H9 (cell line): ENCODE data around the gene CYSLTR2. TPM values are rescaled to one million over a fixed set of nuclear protein-coding genes. Genes with fewer than 3 reads are reported as not detected.

Experiments
- DNase-seq: peaks from one replicate; pipeline ENCODE4 v3.0.0-alpha.2; 2017
- H2AFZ ChIP-seq: one replicate; pipeline ENCODE4 v1.6.1; 2013; ENCODE audit warnings: mild to moderate bottlenecking, low read length, control low read depth, moderate library complexity
- H2AK5ac ChIP-seq: 2 replicates; pipeline ENCODE4 v1.6.1; 2013; ENCODE audit warnings: low read length, control low read depth, mixed read lengths; ENCODE audit not compliant: insufficient read length
- H2BK120ac ChIP-seq: one replicate; pipeline ENCODE4 v1.6.1; 2013; ENCODE audit warnings: low read depth, mild to moderate bottlenecking, low read length, control low read depth, inconsistent platforms; ENCODE audit not compliant: poor library complexity, severe bottlenecking
- H2BK12ac ChIP-seq: 2 replicates; pipeline ENCODE4 v1.6.1; 2013; ENCODE audit warnings: low read length, control low read depth, mixed read lengths, low read depth; ENCODE audit not compliant: insufficient read length
- H2BK15ac ChIP-seq: 2 replicates; pipeline ENCODE4 v1.6.1; 2013; ENCODE audit warnings: low read depth, low read length, control low read depth
- H2BK20ac ChIP-seq: one replicate; pipeline ENCODE4 v1.6.1; 2013; ENCODE audit warnings: low read depth, mild to moderate bottlenecking, low read length, control low read depth, inconsistent platforms; ENCODE audit not compliant: poor library complexity, severe bottlenecking
- H2BK5ac ChIP-seq: 2 replicates; pipeline ENCODE4 v1.6.1; 2013; ENCODE audit warnings: low read length, control low read depth, mixed read lengths; ENCODE audit not compliant: insufficient read length
- H3K14ac ChIP-seq: 2 replicates; pipeline ENCODE4 v1.6.1; 2013; ENCODE audit warnings: low read length, control low read depth; ENCODE audit not compliant: insufficient read depth
- H3K18ac ChIP-seq: 2 replicates; pipeline ENCODE4 v1.6.1; 2013; ENCODE audit warnings: low read depth, mild to moderate bottlenecking, mixed read lengths, low read length, control low read depth; ENCODE audit not compliant: insufficient read length
- H3K23ac ChIP-seq: 2 replicates; pipeline ENCODE4 v1.6.1; 2013; ENCODE audit warnings: low read length, control low read depth, mixed read lengths, low read depth; ENCODE audit not compliant: insufficient read length
- H3K23me2 ChIP-seq: 2 replicates; pipeline ENCODE4 v1.6.1; 2013; ENCODE audit warnings: low read depth, mild to moderate bottlenecking, mixed read lengths, low read length, control low read depth; ENCODE audit not compliant: insufficient read length, poor library complexity, severe bottlenecking
- H3K27ac ChIP-seq: 2 replicates; pipeline ENCODE4 v1.5.1; 2013; ENCODE audit warnings: low read length, control low read depth, mixed read lengths, low read depth; ENCODE audit not compliant: insufficient read length
- H3K27me3 ChIP-seq: 2 replicates; pipeline ENCODE4 v1.6.1; 2013; ENCODE audit warnings: low read length, control low read depth, inconsistent platforms; ENCODE audit not compliant: insufficient read depth
- H3K4ac ChIP-seq: 2 replicates; pipeline ENCODE4 v1.6.1; 2013; ENCODE audit warnings: low read depth, mild to moderate bottlenecking, control low read depth, inconsistent platforms, low read length, moderate library complexity
- H3K4me1 ChIP-seq: 2 replicates; pipeline ENCODE4 v1.6.1; 2013; ENCODE audit warnings: low read length, control low read depth, inconsistent platforms; ENCODE audit not compliant: insufficient read depth
- H3K4me2 ChIP-seq: 2 replicates; pipeline ENCODE4 v1.6.1; 2013; ENCODE audit warnings: low read length, control low read depth, mixed read lengths; ENCODE audit not compliant: insufficient read length, insufficient read depth
- H3K56ac ChIP-seq: 2 replicates; pipeline ENCODE4 v1.6.1; 2013; ENCODE audit warnings: low read depth, mild to moderate bottlenecking, mixed read lengths, low read length, control low read depth; ENCODE audit not compliant: insufficient read length
- H3K79me1 ChIP-seq: 2 replicates; pipeline ENCODE4 v1.6.1; 2013; ENCODE audit warnings: low read depth, mild to moderate bottlenecking, moderate library complexity, low read length, control low read depth, inconsistent platforms; ENCODE audit not compliant: insufficient read depth, poor library complexity, severe bottlenecking
- H3K79me2 ChIP-seq: 2 replicates; pipeline ENCODE4 v1.6.1; 2013; ENCODE audit warnings: low read length, control low read depth, inconsistent platforms; ENCODE audit not compliant: insufficient read depth
- H3K9ac ChIP-seq: 2 replicates; pipeline ENCODE4 v1.6.1; 2013; ENCODE audit warnings: low read length, control low read depth, mixed read lengths; ENCODE audit not compliant: insufficient read length; ENCODE audit errors: extremely low read depth
- H3K9me3 ChIP-seq: one replicate; pipeline ENCODE4 v1.6.1; 2013; ENCODE audit warnings: low read depth, low read length, inconsistent platforms; ENCODE audit not compliant: control insufficient read depth
- H3T11ph ChIP-seq: one replicate; pipeline ENCODE4 v1.6.1; 2013; ENCODE audit warnings: mild to moderate bottlenecking, low read length, control low read depth, inconsistent platforms
- H4K20me1 ChIP-seq: one replicate; pipeline ENCODE4 v1.6.1; 2013; ENCODE audit not compliant: control insufficient read depth, insufficient read length, insufficient read depth
- H4K5ac ChIP-seq: 2 replicates; pipeline ENCODE4 v1.6.1; 2013; ENCODE audit warnings: low read depth, mild to moderate bottlenecking, mixed read lengths, low read length, control low read depth; ENCODE audit not compliant: insufficient read length
- H4K8ac ChIP-seq: replicated peaks from 2 replicates; pipeline ENCODE4 v1.6.1; 2013; ENCODE audit warnings: low read length, control low read depth, mixed read lengths, low read depth; ENCODE audit not compliant: insufficient read length
- H4K91ac ChIP-seq: 2 replicates; pipeline ENCODE4 v1.6.1; 2013; ENCODE audit warnings: low read depth, mild to moderate bottlenecking, moderate library complexity, mixed read lengths, low read length, control low read depth; ENCODE audit not compliant: insufficient read length
- H3K27ac Mint-ChIP-seq, 3 experiments: 2 replicates in 2 of 3; 3 replicates in 1 of 3; pipeline ENCODE4 v1.8.0; 2020 to 2021; ENCODE audit warnings: mixed read lengths in 3 of 3, mild to moderate bottlenecking in 1 of 3, moderate library complexity in 1 of 3
- H3K27me3 Mint-ChIP-seq: 2 replicates; pipeline ENCODE4 v1.8.0; 2021; ENCODE audit warnings: low read depth, mild to moderate bottlenecking, moderate library complexity, mixed read lengths
- H3K36me3 Mint-ChIP-seq, 3 experiments: 2 replicates in 2 of 3; 3 replicates in 1 of 3; pipeline ENCODE4 v1.8.0; 2020 to 2021; ENCODE audit warnings: low read depth in 3 of 3, mixed read lengths in 3 of 3; ENCODE audit not compliant: insufficient read depth in 1 of 3
- H3K4me1 Mint-ChIP-seq, 2 experiments: 2 replicates each; pipeline ENCODE4 v1.8.0; 2020; ENCODE audit warnings: mixed read lengths in 2 of 2
- H3K4me3 Mint-ChIP-seq, 2 experiments: 2 replicates in 1 of 2; 3 replicates in 1 of 2; pipeline ENCODE4 v1.8.0; 2020 to 2021; ENCODE audit warnings: mild to moderate bottlenecking in 2 of 2, mixed read lengths in 2 of 2, moderate library complexity in 1 of 2
- H3K9me3 Mint-ChIP-seq, 2 experiments: 2 replicates in 1 of 2; 3 replicates in 1 of 2; pipeline ENCODE4 v1.8.0; 2020; ENCODE audit warnings: mild to moderate bottlenecking in 2 of 2, mixed read lengths in 2 of 2, moderate library complexity in 1 of 2
- WGBS: extraction: QIAGEN DNeasy Blood & Tissue Kit; methylation state at CpG from one replicate; pipeline ENCODE4 v1.1.7; 2013; ENCODE audit warnings: missing lambda C conversion rate, low lambda C conversion rate, mixed read lengths; ENCODE audit not compliant: insufficient read length; ENCODE audit errors: extremely low coverage; 5-methylcytosine and 5-hydroxymethylcytosine counted together
- total RNA-seq: library from RNA; stranded (reverse); gene quantifications from 2 replicates; pipeline ENCODE4 v1.2.1, GENCODE V29; 2021
- TF ChIP-seq, protein P1 (sequence below): fragments of 200-600 bp; sonication (generic); conservative IDR thresholded peaks from 3 replicates; pipeline ENCODE4 v1.8.0; 2021; ENCODE audit warnings: antibody characterized with exemption, mild to moderate bottlenecking

CYSLTR2 gene
- total RNA-seq, 1 experiment from 2014 or later = not detected

DNA sequence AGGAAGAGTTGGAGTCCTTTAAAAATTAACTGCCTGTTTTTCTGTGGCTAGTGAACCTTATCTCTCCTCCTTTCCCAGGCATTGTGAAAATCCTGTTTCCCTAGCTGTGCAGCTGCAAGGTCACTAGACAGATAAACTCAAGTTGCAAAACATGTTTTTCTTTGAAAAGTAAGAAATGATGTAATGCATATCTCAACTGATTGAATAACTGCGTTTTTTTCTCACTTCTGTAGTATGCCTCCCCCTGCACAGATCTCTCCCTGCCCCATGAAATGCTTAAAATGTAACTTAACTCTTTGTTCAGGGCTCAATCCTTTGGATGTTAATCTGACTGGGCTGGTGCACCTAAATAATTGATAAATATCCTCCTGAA lies 27.7 kb upstream of the CYSLTR2 start:
- Histone ChIP-seq H3K4me2 (no peak overlapping the region), H4K5ac (no peak overlapping the region), H3K4me1 (no peaks in the 10 kb centered on the region), H3T11ph (no peak overlapping the region), H2BK5ac (no peak overlapping the region), H3K9me3 (no peaks in the 10 kb centered on the region), H3K9ac (no peak overlapping the region), H3K23ac (no peak overlapping the region), H2BK120ac (no peak overlapping the region), H2BK12ac (no peak overlapping the region), H2AK5ac (no peak overlapping the region), H3K23me2 (no peaks in the 10 kb centered on the region), H4K20me1 (no peaks in the 10 kb centered on the region), H3K56ac (no peak overlapping the region), H3K27ac (no peak overlapping the region), H3K18ac (no peak overlapping the region), H4K8ac (no peak overlapping the region), H3K4ac (no peak overlapping the region), H3K14ac (no peak overlapping the region), H4K91ac (no peak overlapping the region), H3K27me3 (no peaks in the 10 kb centered on the region), H2BK15ac (no peak overlapping the region), H2BK20ac (no peak overlapping the region), H3K79me2 (no peaks in the 10 kb centered on the region), H2AFZ (no peak overlapping the region), H3K79me1 (no peaks in the 10 kb centered on the region)
- H3K9me3 Mint-ChIP-seq = peaks cover 5 to 7% of the 10 kb centered on the region in 2 experiments; a peak in 4 of 5 replicates
- TF ChIP-seq, protein P1, sequence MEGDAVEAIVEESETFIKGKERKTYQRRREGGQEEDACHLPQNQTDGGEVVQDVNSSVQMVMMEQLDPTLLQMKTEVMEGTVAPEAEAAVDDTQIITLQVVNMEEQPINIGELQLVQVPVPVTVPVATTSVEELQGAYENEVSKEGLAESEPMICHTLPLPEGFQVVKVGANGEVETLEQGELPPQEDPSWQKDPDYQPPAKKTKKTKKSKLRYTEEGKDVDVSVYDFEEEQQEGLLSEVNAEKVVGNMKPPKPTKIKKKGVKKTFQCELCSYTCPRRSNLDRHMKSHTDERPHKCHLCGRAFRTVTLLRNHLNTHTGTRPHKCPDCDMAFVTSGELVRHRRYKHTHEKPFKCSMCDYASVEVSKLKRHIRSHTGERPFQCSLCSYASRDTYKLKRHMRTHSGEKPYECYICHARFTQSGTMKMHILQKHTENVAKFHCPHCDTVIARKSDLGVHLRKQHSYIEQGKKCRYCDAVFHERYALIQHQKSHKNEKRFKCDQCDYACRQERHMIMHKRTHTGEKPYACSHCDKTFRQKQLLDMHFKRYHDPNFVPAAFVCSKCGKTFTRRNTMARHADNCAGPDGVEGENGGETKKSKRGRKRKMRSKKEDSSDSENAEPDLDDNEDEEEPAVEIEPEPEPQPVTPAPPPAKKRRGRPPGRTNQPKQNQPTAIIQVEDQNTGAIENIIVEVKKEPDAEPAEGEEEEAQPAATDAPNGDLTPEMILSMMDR = no peak
- H3K36me3 Mint-ChIP-seq = peaks cover 0 to 3% (median 3%) of the 10 kb centered on the region in 3 experiments; a peak in 3 of 7 replicates
- H3K4me3 Mint-ChIP-seq = no peak overlapping the region; a peak in 1 of 5 replicates
- no peaks in the 10 kb centered on the region for H3K27me3 Mint-ChIP-seq
- H3K4me1 Mint-ChIP-seq = no peaks in the 10 kb centered on the region
- no peak overlapping the region for H3K27ac Mint-ChIP-seq
- WGBS = no CpG with 5 or more reads among the region's 1 CpG
- DNase-seq = no peak
